K562 (cell line): Measurements from ENCODE around the gene IFRD1. TPM values are rescaled to one million over a fixed set of nuclear protein-coding genes. Genes with fewer than 3 reads are reported as not detected.

ENCODE experiments used
- ATF2 ChIP-seq: sonication (generic); formaldehyde crosslinking; IDR thresholded peaks from 2 replicates; pipeline ENCODE4 v1.8.1; 2022; ENCODE audit warnings: missing genetic modification reagents
- HDAC6 ChIP-seq: IDR thresholded peaks from 2 replicates; pipeline ENCODE4 v1.6.1; 2012; ENCODE audit warnings: low read depth, mild to moderate bottlenecking, control low read depth, inconsistent platforms, low read length, moderate library complexity
- NFATC3 ChIP-seq: fragments of 450-650 bp; IDR thresholded peaks from 2 replicates; pipeline ENCODE4 v1.6.1; 2017; ENCODE audit warnings: mild to moderate bottlenecking
- PURB ChIP-seq: sonication (generic); formaldehyde crosslinking; IDR thresholded peaks from 2 replicates; pipeline ENCODE4 v1.9.0; 2021; ENCODE audit warnings: low read depth, mild to moderate bottlenecking, missing genetic modification reagents
- SNRNP70 ChIP-seq: fragments of 200-400 bp; formaldehyde crosslinking; optimal IDR thresholded peaks from 2 replicates; pipeline ENCODE3; 2017; ENCODE audit warnings: low read depth, low read length
- ZBED1 ChIP-seq: IDR thresholded peaks from 2 replicates; pipeline ENCODE4 v1.6.1; 2014
- ZMIZ1 ChIP-seq, 2 experiments: fragments of 150-350 bp in 1 of 2; IDR thresholded peaks; 2 replicates each; pipeline ENCODE4 v1.6.1; 2012 to 2016; ENCODE audit warnings: low read depth in 2 of 2, low read length in 2 of 2, mild to moderate bottlenecking in 1 of 2, moderate library complexity in 1 of 2
- polyA plus RNA-seq, 8 experiments: library from polyadenylated mRNA; depleted of rRNA in 4 of 8; stranded (reverse) in 5 of 8; unstranded in 3 of 8; fragments of >200 nt; fragmentation: Nextera tagmentation in 2 of 8; fragmentation: Illumina TruSeq in 1 of 8; extraction: Ambion mirVana in 2 of 8; extraction: Trizol in 1 of 8; gene quantifications; 2 replicates each; pipeline versions ENCODE4 v1.2.1 to v1.2.3, GENCODE V29; 2011 to 2014; ENCODE audit warnings: inconsistent platforms in 1 of 8, missing spikeins in 1 of 8
- total RNA-seq, 7 experiments: library from RNA; depleted of rRNA in 6 of 7; stranded (reverse); fragments of >200 nt in 6 of 7; fragmentation: Illumina TruSeq in 2 of 7; extraction: Trizol in 2 of 7; gene quantifications; 2 replicates each; pipeline versions ENCODE4 v1.2.1 to v1.2.3, GENCODE V29; 2011 to 2021; ENCODE audit warnings: low replicate concordance in 1 of 7
- TF ChIP-seq, protein P1 (sequence below): sonication (generic); formaldehyde crosslinking; IDR thresholded peaks from 2 replicates; pipeline ENCODE4 v1.8.0; 2022; ENCODE audit warnings: mild to moderate bottlenecking, missing genetic modification reagents
- TF ChIP-seq, protein P2 (sequence below): fragments of 250-450 bp; sonication (Bioruptor Pico); IDR thresholded peaks from 2 replicates; pipeline ENCODE4 v1.8.0; 2022; ENCODE audit warnings: moderate library complexity, mild to moderate bottlenecking, inconsistent platforms
- TF ChIP-seq, protein P3 (sequence below): fragments of 450-650 bp; formaldehyde crosslinking; IDR thresholded peaks from 2 replicates; pipeline ENCODE4 v1.4.0; 2022; ENCODE audit warnings: missing genetic modification characterization

IFRD1 gene
- total and polyA plus RNA-seq, 9 of the 15 experiments (the other 6 are each of a cell fraction or from before 2014, with no cell fraction given) = 27.6 to 81.8 (median 68.1) TPM

GRCh38 chr7:112511451-112512202, 61.4 kb downstream of the IFRD1 start (continued):
- TF ChIP-seq, protein P1, sequence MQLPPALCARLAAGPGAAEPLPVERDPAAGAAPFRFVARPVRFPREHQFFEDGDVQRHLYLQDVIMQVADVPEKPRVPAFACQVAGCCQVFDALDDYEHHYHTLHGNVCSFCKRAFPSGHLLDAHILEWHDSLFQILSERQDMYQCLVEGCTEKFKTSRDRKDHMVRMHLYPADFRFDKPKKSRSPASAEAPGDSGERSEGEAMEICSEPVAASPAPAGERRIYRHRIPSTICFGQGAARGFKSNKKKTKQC = no peak
- TF ChIP-seq NFATC3 = no peak
- no peak for TF ChIP-seq ZBED1
- TF ChIP-seq ZMIZ1 (IDR thresholded peaks at IDR 0.05; ENCODE audit: low read depth in 2 of 2, low read length in 2 of 2) = no peak
- TF ChIP-seq PURB = no peak
- TF ChIP-seq, protein P2, sequence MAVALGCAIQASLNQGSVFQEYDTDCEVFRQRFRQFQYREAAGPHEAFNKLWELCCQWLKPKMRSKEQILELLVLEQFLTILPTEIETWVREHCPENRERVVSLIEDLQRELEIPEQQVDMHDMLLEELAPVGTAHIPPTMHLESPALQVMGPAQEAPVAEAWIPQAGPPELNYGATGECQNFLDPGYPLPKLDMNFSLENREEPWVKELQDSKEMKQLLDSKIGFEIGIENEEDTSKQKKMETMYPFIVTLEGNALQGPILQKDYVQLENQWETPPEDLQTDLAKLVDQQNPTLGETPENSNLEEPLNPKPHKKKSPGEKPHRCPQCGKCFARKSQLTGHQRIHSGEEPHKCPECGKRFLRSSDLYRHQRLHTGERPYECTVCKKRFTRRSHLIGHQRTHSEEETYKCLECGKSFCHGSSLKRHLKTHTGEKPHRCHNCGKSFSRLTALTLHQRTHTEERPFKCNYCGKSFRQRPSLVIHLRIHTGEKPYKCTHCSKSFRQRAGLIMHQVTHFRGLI (CRISPR knock-in tag) = no peak
- TF ChIP-seq, protein P3, sequence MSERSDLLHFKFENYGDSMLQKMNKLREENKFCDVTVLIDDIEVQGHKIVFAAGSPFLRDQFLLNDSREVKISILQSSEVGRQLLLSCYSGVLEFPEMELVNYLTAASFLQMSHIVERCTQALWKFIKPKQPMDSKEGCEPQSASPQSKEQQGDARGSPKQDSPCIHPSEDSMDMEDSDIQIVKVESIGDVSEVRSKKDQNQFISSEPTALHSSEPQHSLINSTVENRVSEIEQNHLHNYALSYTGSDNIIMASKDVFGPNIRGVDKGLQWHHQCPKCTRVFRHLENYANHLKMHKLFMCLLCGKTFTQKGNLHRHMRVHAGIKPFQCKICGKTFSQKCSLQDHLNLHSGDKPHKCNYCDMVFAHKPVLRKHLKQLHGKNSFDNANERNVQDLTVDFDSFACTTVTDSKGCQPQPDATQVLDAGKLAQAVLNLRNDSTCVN (CRISPR knock-in tag) = no peak
- no peak for TF ChIP-seq ATF2
- TF ChIP-seq SNRNP70 = no peak
- no peak for TF ChIP-seq HDAC6
